HepG2 (cell line): ENCODE results near the gene OSCP1. TPM values are rescaled to one million over a fixed set of nuclear protein-coding genes. Genes with fewer than 3 reads are reported as not detected.

Experiments
- ATAC-seq: fragments of 200-7000 bp; cut with Tn5 transposase; 3 replicates; pipeline ENCODE4 v1.9.1; 2020; ENCODE audit warnings: mild to moderate bottlenecking, moderate library complexity
- BruUV-seq: library from RNA; stranded (reverse); fragments of 400-500 nt; replicated peaks from 2 replicates; lab custom pipeline; 2021; lab: Mats Ljungman, UMichigan
- CTCF ChIA-PET: fragments of 300-600 bp; formaldehyde crosslinking; extraction: SDS; loops from one replicate; lab custom pipeline; 2021; ENCODE audit warnings: low total read pairs, inconsistent platforms, low intra/inter-chr PET ratio; lab: Yijun Ruan, JAX
- POLR2A ChIA-PET: fragments of 350-600 bp; sonication (Branson Sonifier 250); formaldehyde crosslinking; loops from one replicate; lab custom pipeline; 2020; ENCODE audit warnings: antibody characterized with exemption, inconsistent platforms; lab: Yijun Ruan, JAX
- DNase-seq: peaks from one replicate; pipeline ENCODE4 v3.0.0-alpha.2; 2015; ENCODE audit warnings: low spot score
- FAIRE-seq: peaks from 3 replicates; lab custom pipeline; 2011; peaks lifted over from hg19 to GRCh38; lab: Jason Lieb, UNC
- H2AFZ ChIP-seq: one replicate; pipeline ENCODE4 v1.6.1; 2011; ENCODE audit warnings: low read length, inconsistent platforms
- H3K27ac ChIP-seq: fragments of 300-600 bp; 3 replicates; pipeline ENCODE4 v1.8.0; 2011; ENCODE audit warnings: mixed run types, mild to moderate bottlenecking, mixed read lengths, low read length, inconsistent platforms; ENCODE audit not compliant: insufficient read depth; ENCODE audit errors: extremely low read length
- H3K27me3 ChIP-seq, 2 experiments: fragments of 200-600 bp in 1 of 2; 2 replicates in 1 of 2; 3 replicates in 1 of 2; pipeline versions ENCODE4 v1.6.0 to v1.8.0; 2011; ENCODE audit warnings: low read length in 2 of 2, mild to moderate bottlenecking in 2 of 2, moderate library complexity in 2 of 2, inconsistent platforms in 1 of 2; ENCODE audit not compliant: insufficient read depth in 2 of 2, control insufficient read depth in 1 of 2
- H3K36me3 ChIP-seq, 2 experiments: fragments of 200-600 bp in 1 of 2; replicated peaks in 1 of 2; 2 replicates in 1 of 2; 3 replicates in 1 of 2; pipeline versions ENCODE4 v1.5.1 to v1.8.0; 2011; ENCODE audit warnings: low read length in 2 of 2, inconsistent platforms in 1 of 2; ENCODE audit not compliant: insufficient read depth in 2 of 2, control insufficient read depth in 1 of 2
- H3K4me1 ChIP-seq: 2 replicates; pipeline ENCODE4 v1.5.1; 2012; ENCODE audit warnings: low read length, inconsistent platforms; ENCODE audit not compliant: insufficient read depth
- H3K4me2 ChIP-seq: 2 replicates; pipeline ENCODE4 v1.6.0; 2011; ENCODE audit warnings: low read depth, low read length, inconsistent platforms
- H3K4me3 ChIP-seq, 3 experiments: fragments of 200-600 bp in 1 of 3; sonication (generic), shearing (Covaris generic) in 1 of 3; replicated peaks in 1 of 3; 2 replicates each; pipeline ENCODE4 v1.5.1; 2011 to 2016; ENCODE audit warnings: low read length in 3 of 3, inconsistent platforms in 2 of 3, low read depth in 2 of 3, mild to moderate bottlenecking in 2 of 3, control low read depth in 1 of 3, mixed read lengths in 1 of 3; ENCODE audit not compliant: insufficient read depth in 1 of 3
- H3K79me2 ChIP-seq: one replicate; pipeline ENCODE4 v1.6.1; 2011; ENCODE audit warnings: low read length, inconsistent platforms; ENCODE audit not compliant: insufficient read depth
- H3K9ac ChIP-seq: 2 replicates; pipeline ENCODE4 v1.6.0; 2011; ENCODE audit warnings: mild to moderate bottlenecking, low read depth, low read length, inconsistent platforms; ENCODE audit not compliant: insufficient read depth
- H3K9me3 ChIP-seq: 2 replicates; pipeline ENCODE4 v1.5.1; 2012; ENCODE audit warnings: mild to moderate bottlenecking, low read length
- H4K20me1 ChIP-seq: 2 replicates; pipeline ENCODE4 v1.6.0; 2011; ENCODE audit warnings: inconsistent platforms, mild to moderate bottlenecking, low read length, moderate library complexity; ENCODE audit not compliant: insufficient read depth
- CTCF ChIP-seq: sonication (generic); formaldehyde crosslinking; IDR thresholded peaks from 2 replicates; pipeline ENCODE4 v1.5.0; 2020; ENCODE audit warnings: mild to moderate bottlenecking, missing genetic modification reagents, moderate library complexity
- GATAD2A ChIP-seq: IDR thresholded peaks from 2 replicates; pipeline ENCODE4 v1.6.1; 2016
- RAD21 ChIP-seq: fragments of 450-650 bp; formaldehyde crosslinking; IDR thresholded peaks from 2 replicates; pipeline ENCODE4 v1.5.0; 2020; ENCODE audit warnings: mild to moderate bottlenecking
- SMC3 ChIP-seq: IDR thresholded peaks from 2 replicates; pipeline ENCODE4 v1.6.1; 2011; ENCODE audit warnings: low read length, improper control_type of control experiment
- STAG1 ChIP-seq: sonication (generic); formaldehyde crosslinking; IDR thresholded peaks from 2 replicates; pipeline ENCODE4 v1.4.0; 2020; ENCODE audit warnings: missing genetic modification reagents
- TCF7 ChIP-seq: sonication (generic); IDR thresholded peaks from 2 replicates; pipeline ENCODE4 v1.6.1; 2016; ENCODE audit warnings: antibody characterized with exemption, low read depth
- XRCC5 ChIP-seq: fragments of 200-400 bp; formaldehyde crosslinking; optimal IDR thresholded peaks from 2 replicates; pipeline ENCODE3; 2017; ENCODE audit warnings: mild to moderate bottlenecking, low read length
- WGBS: methylation state at CpG from one replicate; pipeline ENCODE4 v1.1.6; 2017; ENCODE audit warnings: low lambda C conversion rate; 5-methylcytosine and 5-hydroxymethylcytosine counted together
- in situ Hi-C: cut with HindIII; loops from 2 replicates; pipeline ENCODE4 v1.10.0; 2017; ENCODE audit warnings: low pct_unique_long_range_greater_than_20kb; ENCODE audit not compliant: extremely low pct_ligation_motif_present
- intact Hi-C: fragments of 100-400 bp; cut with micrococcal nuclease; formaldehyde crosslinking; loops from one replicate; pipeline ENCODE4 v1.10.0; 2022; ENCODE audit not compliant: unreplicated experiment
- polyA plus RNA-seq, 8 experiments: library from polyadenylated mRNA; depleted of rRNA in 3 of 8; stranded (reverse) in 7 of 8; unstranded in 1 of 8; fragments of >200 nt; fragmentation: Illumina TruSeq in 4 of 8; extraction: Trizol in 4 of 8; gene quantifications; 2 replicates each; pipeline versions ENCODE4 v1.2.1 to v1.2.3, GENCODE V29; 2011 to 2016; ENCODE audit warnings: low read depth in 4 of 8, missing spikeins in 1 of 8, mixed read lengths in 1 of 8; ENCODE audit not compliant: insufficient read depth in 1 of 8
- total RNA-seq, 5 experiments: library from RNA; depleted of rRNA; stranded (reverse); fragments of >200 nt; fragmentation: Illumina TruSeq; extraction: Trizol; gene quantifications; 2 replicates each; pipeline ENCODE4 v1.2.3, GENCODE V29; 2016; ENCODE audit warnings: low read depth in 1 of 5
- TF ChIP-seq, protein P1 (sequence below): sonication (generic); formaldehyde crosslinking; IDR thresholded peaks from 2 replicates; pipeline ENCODE4 v1.8.0; 2022; ENCODE audit warnings: missing genetic modification reagents, mild to moderate bottlenecking, moderate library complexity, borderline replicate concordance

The OSCP1 gene
- total and polyA plus RNA-seq, 2 of the 13 experiments (the other 11 are each of a cell fraction or from before 2014, with no cell fraction given) = 0.60 to 0.84 TPM

DNA sequence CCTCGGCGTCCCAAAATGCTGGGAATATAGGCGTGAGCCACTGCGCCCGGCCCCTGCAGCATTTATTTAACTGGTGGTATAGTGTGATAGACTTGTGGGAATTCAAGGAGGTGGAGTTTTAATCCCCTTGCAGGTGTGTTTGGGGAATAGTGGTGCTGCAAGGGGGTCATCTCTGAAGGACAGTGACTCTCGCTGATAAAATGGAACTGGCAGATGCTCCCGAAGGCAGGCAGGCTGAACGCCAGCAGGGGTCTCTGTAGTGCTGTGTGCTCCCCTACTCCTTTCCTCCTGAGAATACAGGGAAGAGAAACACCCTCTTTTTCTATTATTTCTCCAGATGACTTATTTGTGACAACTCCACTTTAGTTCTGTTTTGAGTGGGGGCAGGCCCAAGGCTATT, 4.0 kb downstream of the OSCP1 start:
- no TSS peak for BruUV-seq
- H2AFZ ChIP-seq = no peak overlapping the region
- H4K20me1 ChIP-seq = no peaks in the 10 kb centered on the region
- FAIRE-seq = peak; percentile 80
- H3K27ac ChIP-seq = no peak overlapping the region
- intact Hi-C loops = no loop called here
- WGBS = 8% methylated on average over 3 of the region's 8 CpGs
- TF ChIP-seq CTCF (CRISPR knock-in tag) = peak; percentile 81
- peak; percentile 36; the same call in 1 of the 2 replicates for TF ChIP-seq RAD21
- TF ChIP-seq XRCC5 = peak; percentile 47
- TF ChIP-seq TCF7 = no peak
- peak; percentile 66 for TF ChIP-seq STAG1 (CRISPR knock-in tag)
- TF ChIP-seq GATAD2A (CRISPR knock-in tag) = 0 out of 2 replicates have a peak, but pooled peaks have one; percentile 12
- peak; percentile 71 for TF ChIP-seq SMC3
- TF ChIP-seq, protein P1, sequence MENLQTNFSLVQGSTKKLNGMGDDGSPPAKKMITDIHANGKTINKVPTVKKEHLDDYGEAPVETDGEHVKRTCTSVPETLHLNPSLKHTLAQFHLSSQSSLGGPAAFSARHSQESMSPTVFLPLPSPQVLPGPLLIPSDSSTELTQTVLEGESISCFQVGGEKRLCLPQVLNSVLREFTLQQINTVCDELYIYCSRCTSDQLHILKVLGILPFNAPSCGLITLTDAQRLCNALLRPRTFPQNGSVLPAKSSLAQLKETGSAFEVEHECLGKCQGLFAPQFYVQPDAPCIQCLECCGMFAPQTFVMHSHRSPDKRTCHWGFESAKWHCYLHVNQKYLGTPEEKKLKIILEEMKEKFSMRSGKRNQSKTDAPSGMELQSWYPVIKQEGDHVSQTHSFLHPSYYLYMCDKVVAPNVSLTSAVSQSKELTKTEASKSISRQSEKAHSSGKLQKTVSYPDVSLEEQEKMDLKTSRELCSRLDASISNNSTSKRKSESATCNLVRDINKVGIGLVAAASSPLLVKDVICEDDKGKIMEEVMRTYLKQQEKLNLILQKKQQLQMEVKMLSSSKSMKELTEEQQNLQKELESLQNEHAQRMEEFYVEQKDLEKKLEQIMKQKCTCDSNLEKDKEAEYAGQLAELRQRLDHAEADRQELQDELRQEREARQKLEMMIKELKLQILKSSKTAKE (CRISPR knock-in tag) = no peak
- TF ChIP-seq, all 625 proteins: peak for 6
- 0 out of 2 replicates have a peak, but pooled peaks cover 7% of the 10 kb centered on the region for H3K4me1 ChIP-seq
- H3K27me3 ChIP-seq = no peaks in the 10 kb centered on the region
- H3K9ac ChIP-seq = no peak overlapping the region
- ATAC-seq (peak; percentile 63), DNase-seq (peak; percentile 34)
- no peak overlapping the region for H3K4me2 ChIP-seq
- ChIA-PET POLR2A (no interaction called here), CTCF (interaction anchor here (1.2 kb wide), 1 partner anchor 204 kb away, joined by 3 read pairs; no protein-coding TSS in a partner anchor)
- no peak overlapping the region for H3K4me3 ChIP-seq
- H3K36me3 ChIP-seq = no peaks in the 10 kb centered on the region
- H3K79me2 ChIP-seq = no peaks in the 10 kb centered on the region
- in situ Hi-C loops = no loop called here
- no peaks in the 10 kb centered on the region for H3K9me3 ChIP-seq
